Common myeloid progenitor, CD34-positive (primary cell): ENCODE measurements around the gene COMMD1.
A peak's percentile ranks its signal among the peaks of the same experiment; 100 is the strongest.
"Not testable (repeated sequence)": the region's sequence is repeated elsewhere in the genome, so short reads cannot be mapped to it uniquely, and the experiment has no call there.

Experiments
- CTCF ChIA-PET: fragments of 350-600 bp; sonication (Branson Sonifier 250); formaldehyde crosslinking; loops from one replicate; lab custom pipeline; 2021; ENCODE audit warnings: antibody characterized with exemption; lab: Charles Lee
- POLR2A ChIA-PET: fragments of 350-600 bp; sonication (Branson Sonifier 250); formaldehyde crosslinking; loops from one replicate; lab custom pipeline; 2021; ENCODE audit warnings: antibody characterized with exemption; lab: Charles Lee
- DNase-seq, 3 donors: peaks; one replicate each; pipeline versions ENCODE4 v3.0.0 to v3.0.0-alpha.2; 2013
- H3K27ac ChIP-seq, 2 experiments: 1 replicate in 1 of 2; 2 replicates in 1 of 2; pipeline ENCODE4 v1.7.0; 2013; ENCODE audit warnings: inconsistent platforms in 2 of 2, low read length in 2 of 2, mild to moderate bottlenecking in 2 of 2, low read depth in 1 of 2, moderate library complexity in 1 of 2; ENCODE audit not compliant: severe bottlenecking in 2 of 2, insufficient read depth in 1 of 2, poor library complexity in 1 of 2
- H3K27me3 ChIP-seq, 5 experiments: replicated peaks in 2 of 5; 1 replicate in 3 of 5; 2 replicates in 2 of 5; pipeline versions ENCODE4 v1.6.1 to v1.7.0; 2013; ENCODE audit warnings: low read length in 4 of 5, mild to moderate bottlenecking in 2 of 5, moderate library complexity in 2 of 5, inconsistent platforms in 1 of 5; ENCODE audit not compliant: insufficient read depth in 5 of 5, control insufficient read depth in 4 of 5
- H3K36me3 ChIP-seq, 4 experiments: 1 replicate in 2 of 4; 2 replicates in 2 of 4; pipeline versions ENCODE4 v1.6.1 to v1.7.0; 2013; ENCODE audit warnings: low read length in 3 of 4, control low read depth in 1 of 4, mild to moderate bottlenecking in 1 of 4; ENCODE audit not compliant: control insufficient read depth in 4 of 4, insufficient read depth in 4 of 4
- H3K4me1 ChIP-seq, 4 experiments: 1 replicate in 3 of 4; 2 replicates in 1 of 4; pipeline versions ENCODE4 v1.6.1 to v1.7.1; 2013; ENCODE audit warnings: low read length in 3 of 4, mild to moderate bottlenecking in 3 of 4, control low read depth in 1 of 4, inconsistent platforms in 1 of 4, moderate library complexity in 1 of 4; ENCODE audit not compliant: control insufficient read depth in 4 of 4, insufficient read depth in 4 of 4; ENCODE audit errors: control extremely low read depth in 1 of 4
- H3K4me3 ChIP-seq, 7 experiments: 1 replicate in 4 of 7; 2 replicates in 3 of 7; pipeline versions ENCODE4 v1.5.1 to v1.7.0; 2013; ENCODE audit warnings: mild to moderate bottlenecking in 7 of 7, low read length in 6 of 7, moderate library complexity in 6 of 7, inconsistent platforms in 2 of 7, low read depth in 2 of 7, control low read depth in 1 of 7; ENCODE audit not compliant: insufficient read depth in 4 of 7, control insufficient read depth in 1 of 7; ENCODE audit errors: extremely low read depth in 1 of 7
- H3K9me3 ChIP-seq, 5 experiments: 1 replicate in 4 of 5; 2 replicates in 1 of 5; pipeline versions ENCODE4 v1.6.1 to v1.7.1; 2013; ENCODE audit warnings: low read length in 4 of 5, mild to moderate bottlenecking in 2 of 5, inconsistent platforms in 1 of 5, low read depth in 1 of 5, moderate library complexity in 1 of 5; ENCODE audit not compliant: control insufficient read depth in 4 of 5, insufficient read depth in 2 of 5; ENCODE audit errors: control extremely low read depth in 1 of 5
- WGBS: methylation state at CpG from one replicate; pipeline ENCODE4 v1.1.5; 2013; ENCODE audit not compliant: insufficient coverage; 5-methylcytosine and 5-hydroxymethylcytosine counted together

Gene COMMD1

DNA sequence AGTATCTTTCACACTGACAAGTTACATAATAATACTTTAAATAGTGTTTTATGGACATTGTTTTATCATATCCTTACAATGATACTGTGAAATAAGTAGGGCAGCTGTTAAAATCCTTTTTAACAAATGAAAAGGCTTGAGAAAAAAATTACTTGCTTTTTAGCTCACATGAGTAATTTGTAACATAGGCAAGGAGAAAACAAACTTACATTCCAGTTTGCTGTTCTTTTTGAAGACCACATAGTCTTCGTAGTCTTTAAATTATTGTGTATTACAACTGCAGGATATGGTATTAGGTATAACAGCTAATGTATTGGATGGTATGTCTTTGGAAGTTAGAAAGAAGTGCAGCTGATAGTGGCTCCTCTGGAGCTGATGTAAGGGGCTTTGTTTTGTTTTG, 130.8 kb downstream of the COMMD1 start:
- ChIA-PET CTCF (interaction anchor here (1.1 kb wide), 1 partner anchor 11 kb away, joined by 3 read pairs; no protein-coding TSS in a partner anchor), POLR2A (interaction anchor here (0.6 kb wide), 1 partner anchor 52 kb away, joined by 3 read pairs; no protein-coding TSS in a partner anchor)
- Histone ChIP-seq H3K27ac (no peak overlapping the region), H3K36me3 (no peaks in the 10 kb centered on the region), H3K27me3 (no peaks in the 10 kb centered on the region), H3K4me3 (no peak overlapping the region), H3K4me1 (peaks cover 5 to 26% (median 16%) of the 10 kb centered on the region in 4 experiments), H3K9me3 (no peaks in the 10 kb centered on the region)
- no peak for DNase-seq
- WGBS = no CpG with 5 or more reads among the region's 1 CpG

DNA sequence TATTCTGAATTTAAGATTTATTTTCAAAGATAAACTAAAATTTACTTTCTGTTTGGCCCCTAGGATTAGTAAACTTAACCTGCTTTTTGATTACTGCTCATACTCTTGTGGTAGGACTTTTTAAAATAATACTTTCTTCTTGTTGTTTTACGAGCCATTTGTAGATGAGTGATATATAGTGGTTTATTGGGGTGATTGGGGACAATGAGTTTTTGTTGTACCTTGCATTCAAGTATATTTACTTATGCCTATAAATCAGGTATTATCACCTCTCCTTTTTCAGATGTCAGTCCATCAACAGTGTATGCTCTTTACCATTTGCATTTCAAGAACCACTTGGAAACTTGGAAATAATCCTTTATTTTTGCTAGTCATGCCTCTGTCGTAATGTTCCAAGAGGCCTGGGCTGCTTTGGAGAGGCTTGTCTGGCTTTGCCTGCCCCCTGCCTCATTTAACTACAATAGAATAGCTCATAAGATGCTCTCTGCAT, 131.3 kb downstream of the COMMD1 start:
- CTCF ChIA-PET = interaction anchor here (0.9 to 1.1 kb wide), 2 partner anchors 11 to 13 kb away, joined by 3 read pairs; no protein-coding TSS in a partner anchor

DNA sequence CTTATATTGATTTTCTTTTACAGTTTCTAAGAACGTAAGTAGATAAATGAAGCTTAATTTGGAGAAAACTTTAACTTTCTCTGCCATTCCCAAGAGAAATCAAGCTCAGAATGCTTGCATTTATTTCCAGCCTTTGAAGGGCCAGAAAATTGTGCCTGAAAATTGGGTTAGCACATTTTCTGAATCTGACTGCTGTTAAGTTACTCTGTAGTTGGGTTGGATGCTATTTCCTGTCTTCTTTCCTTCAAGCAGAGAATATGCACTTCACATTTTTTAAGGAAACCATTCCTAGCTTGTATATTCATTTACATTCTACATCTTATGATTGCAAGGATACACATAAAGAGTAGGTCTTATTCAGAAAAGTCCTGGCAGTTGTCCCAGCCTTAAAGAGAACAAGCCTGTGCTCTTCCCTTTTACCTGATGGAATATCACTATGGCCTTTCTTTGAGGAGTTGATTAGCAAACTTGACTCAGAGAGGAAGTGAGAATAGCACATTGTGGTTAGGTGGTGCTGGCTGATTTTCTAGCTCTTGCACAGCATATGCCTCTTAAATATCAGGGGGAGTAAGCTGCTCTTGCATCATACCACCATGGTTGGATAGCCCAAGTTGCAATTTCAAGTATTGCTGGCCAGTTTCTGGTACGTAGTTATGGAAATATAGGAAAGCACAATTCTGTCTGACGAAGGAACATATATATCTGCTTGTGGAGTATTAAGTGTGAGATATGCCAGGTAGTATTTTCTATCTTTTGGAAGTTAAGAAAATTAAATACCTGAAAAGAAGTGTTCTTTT, 133.7 kb downstream of the COMMD1 start:
- peak overlapping the region; percentile 56 to 72 for H3K27ac ChIP-seq
- H3K4me1 ChIP-seq = peaks cover 5 to 29% (median 16%) of the 10 kb centered on the region in 4 experiments
- POLR2A ChIA-PET = no interaction called here
- no peaks in the 10 kb centered on the region for H3K27me3 ChIP-seq
- 0% methylated on average over 1 of the region's 3 CpGs for WGBS
- peaks cover 0 to 2% (median 0%) of the 10 kb centered on the region in 4 experiments for H3K36me3 ChIP-seq
- peak; percentile 73 to 93 (median 89) for DNase-seq
- CTCF ChIA-PET = interaction anchor here (0.6 to 3.1 kb wide), 7 partner anchors 10 to 372 kb away, joined by 3 to 12 read pairs (median 3); no protein-coding TSS in a partner anchor
- H3K4me3 ChIP-seq = no peak overlapping the region
- H3K9me3 ChIP-seq = no peaks in the 10 kb centered on the region

More for the DNA sequence above, 131.3 kb downstream of the COMMD1 start:
- POLR2A ChIA-PET = no interaction called here
- no CpG with 5 or more reads among the region's 2 CpGs for WGBS
- peaks cover 0 to 1% (median 0%) of the 10 kb centered on the region in 4 experiments for H3K36me3 ChIP-seq
- no peaks in the 10 kb centered on the region for H3K9me3 ChIP-seq
- no peak overlapping the region for H3K4me3 ChIP-seq
- H3K27ac ChIP-seq = no peak overlapping the region
- DNase-seq = no peak
- H3K4me1 ChIP-seq = peaks cover 5 to 29% (median 16%) of the 10 kb centered on the region in 4 experiments
- no peaks in the 10 kb centered on the region for H3K27me3 ChIP-seq

DNA sequence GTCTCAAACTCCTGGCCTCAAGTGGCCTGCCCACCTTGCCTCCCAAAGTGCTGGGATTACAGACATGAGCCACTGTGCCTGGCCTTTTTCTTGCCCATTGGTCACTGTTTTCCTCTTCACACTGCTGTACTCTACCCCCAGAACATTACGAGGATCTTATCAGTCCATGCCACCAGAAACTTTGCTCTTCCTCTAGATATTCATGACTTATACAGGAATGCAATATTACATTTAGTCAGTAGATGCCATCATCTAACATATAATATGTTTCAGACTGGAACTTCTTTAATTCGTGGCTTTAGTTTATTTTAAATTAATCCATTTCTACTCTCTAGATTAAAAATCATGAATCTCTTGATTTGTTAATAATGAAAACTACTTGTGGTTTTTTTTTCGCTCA, 135.5 kb downstream of the COMMD1 start:
- H3K27ac ChIP-seq = no peak overlapping the region
- POLR2A ChIA-PET = no interaction called here
- H3K4me3 ChIP-seq = no peak overlapping the region
- WGBS = no CpG with 5 or more reads among the region's 3 CpGs
- peak; percentile 31 to 50 (median 36) for DNase-seq
- H3K4me1 ChIP-seq = peaks cover 5 to 29% (median 16%) of the 10 kb centered on the region in 4 experiments
- H3K27me3 ChIP-seq = no peaks in the 10 kb centered on the region
- CTCF ChIA-PET = interaction anchor here (1.0 to 3.1 kb wide), 11 partner anchors 14 to 373 kb away, joined by 3 to 12 read pairs (median 4); partner anchors contain the start of gene B3GNT2
- peaks cover 0 to 8% (median 6%) of the 10 kb centered on the region in 5 experiments for H3K9me3 ChIP-seq
- peaks cover 0 to 2% (median 0%) of the 10 kb centered on the region in 4 experiments for H3K36me3 ChIP-seq

DNA sequence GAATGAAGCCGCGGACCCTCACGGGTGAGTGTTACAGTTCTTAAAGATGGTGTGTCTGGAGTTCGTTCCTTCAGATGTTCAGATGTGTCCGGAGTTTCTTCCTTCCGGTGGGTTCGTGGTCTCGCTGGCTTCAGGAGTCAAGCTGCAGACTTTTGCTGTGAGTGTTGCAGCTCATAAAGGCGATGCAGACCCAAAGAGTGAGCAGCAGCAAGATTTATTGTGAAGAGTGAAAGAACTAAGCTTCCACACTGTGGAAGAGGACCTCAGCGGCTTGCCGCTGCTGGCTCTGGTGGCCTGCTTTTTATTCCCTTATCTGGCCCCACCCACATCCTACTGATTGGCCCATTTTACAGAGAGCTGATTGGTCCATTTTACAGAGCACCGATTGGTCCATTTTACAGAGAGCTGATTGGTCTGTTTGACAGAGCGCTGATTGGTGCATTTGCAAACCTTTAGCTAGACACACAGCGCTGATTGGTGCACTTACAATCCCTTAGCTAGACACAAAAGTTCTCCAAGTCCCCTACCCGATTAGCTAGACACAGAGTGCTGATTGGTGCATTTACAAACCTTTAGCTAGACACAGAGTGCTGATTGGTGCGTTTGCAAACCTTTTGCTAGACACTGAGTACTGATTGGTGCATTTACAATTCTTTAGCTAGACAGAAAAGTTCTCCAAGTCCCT, 136.4 kb downstream of the COMMD1 start:
- H3K36me3 ChIP-seq, H3K9me3 ChIP-seq, POLR2A ChIA-PET, H3K27ac ChIP-seq, H3K27me3 ChIP-seq, H3K4me3 ChIP-seq: not testable (repeated sequence)
- peak in 2 of 3 donors; percentile 41 to 59 for DNase-seq
- peaks cover 5 to 29% (median 16%) of the 10 kb centered on the region in 4 experiments for H3K4me1 ChIP-seq
- CTCF ChIA-PET = interaction anchor here (1.0 to 3.1 kb wide), 15 partner anchors 10 to 372 kb away, joined by 3 to 12 read pairs (median 4); no protein-coding TSS in a partner anchor
- WGBS = 92% methylated on average over 16 of the region's 16 CpGs

DNA sequence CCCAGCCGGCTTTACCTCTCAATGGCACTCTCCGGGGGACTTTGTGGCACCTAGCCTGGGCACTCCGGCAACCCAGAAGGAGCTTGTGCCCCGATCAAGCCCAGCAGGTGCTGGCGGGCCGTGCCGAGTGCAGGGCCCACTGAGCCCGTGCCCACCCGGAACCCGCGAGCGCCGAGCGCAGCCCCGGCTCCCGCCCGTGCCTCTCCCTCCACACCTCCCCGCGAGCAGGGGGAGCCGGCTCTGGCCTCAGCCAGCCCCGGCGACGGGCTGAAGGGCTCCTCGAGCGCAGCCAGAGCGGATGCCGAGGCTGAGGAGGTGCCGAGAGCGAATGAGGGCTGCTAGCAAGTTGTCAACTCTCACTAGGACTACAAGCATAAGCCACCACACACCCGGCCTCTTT, 136.9 kb downstream of the COMMD1 start:
- H3K27me3 ChIP-seq = no peaks in the 10 kb centered on the region
- POLR2A ChIA-PET = no interaction called here
- peaks cover 0 to 8% (median 6%) of the 10 kb centered on the region in 5 experiments for H3K9me3 ChIP-seq
- no peak for DNase-seq
- CTCF ChIA-PET = interaction anchor here (1.0 to 1.9 kb wide), 6 partner anchors 9 to 371 kb away, joined by 3 to 7 read pairs (median 4); no protein-coding TSS in a partner anchor
- H3K4me3 ChIP-seq = no peak overlapping the region
- 99% methylated on average over 24 of the region's 30 CpGs for WGBS
- peaks cover 0 to 2% (median 0%) of the 10 kb centered on the region in 4 experiments for H3K36me3 ChIP-seq
- H3K27ac ChIP-seq = no peak overlapping the region
- peaks cover 5 to 29% (median 16%) of the 10 kb centered on the region in 4 experiments for H3K4me1 ChIP-seq
